Osteocyte (in vitro differentiated cells): ENCODE measurements around the gene KRT5. TPM values are rescaled to one million over a fixed set of nuclear protein-coding genes. Genes with fewer than 3 reads are reported as not detected.

Source experiments
- DNase-seq: peaks from one replicate; pipeline ENCODE4 v3.0.0; 2021; ENCODE audit warnings: mixed read lengths; ENCODE audit not compliant: unreplicated experiment; ENCODE audit errors: extremely low spot score
- H3K27ac Mint-ChIP-seq: one replicate; pipeline ENCODE4 v1.8.0; 2021; ENCODE audit warnings: mild to moderate bottlenecking, mixed read lengths; ENCODE audit not compliant: unreplicated experiment
- H3K27me3 Mint-ChIP-seq: one replicate; pipeline ENCODE4 v1.8.0; 2021; ENCODE audit warnings: mixed read lengths; ENCODE audit not compliant: unreplicated experiment
- H3K36me3 Mint-ChIP-seq: one replicate; pipeline ENCODE4 v1.8.0; 2021; ENCODE audit warnings: mixed read lengths; ENCODE audit not compliant: unreplicated experiment
- H3K4me1 Mint-ChIP-seq: one replicate; pipeline ENCODE4 v1.8.0; 2021; ENCODE audit warnings: mixed read lengths; ENCODE audit not compliant: unreplicated experiment
- H3K4me3 Mint-ChIP-seq: one replicate; pipeline ENCODE4 v1.8.0; 2021; ENCODE audit warnings: mild to moderate bottlenecking, moderate library complexity, mixed read lengths; ENCODE audit not compliant: unreplicated experiment
- H3K9me3 Mint-ChIP-seq: one replicate; pipeline ENCODE4 v1.8.0; 2021; ENCODE audit warnings: mixed read lengths; ENCODE audit not compliant: unreplicated experiment
- total RNA-seq: library from RNA; stranded (reverse); gene quantifications from 2 replicates; pipeline ENCODE4 v1.2.1, GENCODE V29; 2021
- TF ChIP-seq, protein P1 (sequence below): fragments of 200-600 bp; sonication (generic); IDR thresholded peaks from 2 replicates; pipeline ENCODE4 v1.5.0; 2021; ENCODE audit warnings: antibody characterized with exemption, mild to moderate bottlenecking, moderate library complexity

Gene KRT5
- total RNA-seq, 1 donor from 2014 or later: not detected

DNA sequence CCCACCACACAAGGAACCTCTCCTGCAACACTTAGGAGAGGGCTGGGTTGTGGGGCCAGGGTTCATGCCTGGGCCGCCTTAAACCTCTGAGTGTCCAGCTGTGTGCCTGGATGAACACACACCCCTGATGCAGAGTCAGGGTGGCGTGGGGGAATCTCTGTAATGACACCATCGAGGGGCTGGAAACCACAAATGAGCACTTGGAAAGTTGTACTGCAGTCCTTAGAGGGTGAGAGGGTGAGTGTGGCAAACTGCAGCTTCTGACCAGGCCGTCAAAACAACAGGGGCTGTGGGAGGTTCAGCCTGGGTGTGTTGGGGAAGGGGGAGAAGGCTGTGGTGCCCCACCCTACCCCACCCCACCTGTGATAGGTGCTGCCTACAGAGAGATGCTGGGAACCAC, 12.4 kb upstream of the KRT5 start:
- Mint-ChIP-seq H3K4me3 (no peak overlapping the region), H3K36me3 (no peaks in the 10 kb centered on the region), H3K9me3 (no peaks in the 10 kb centered on the region), H3K27ac (no peak overlapping the region), H3K27me3 (peaks cover 33% of the 10 kb centered on the region), H3K4me1 (no peaks in the 10 kb centered on the region)
- TF ChIP-seq, protein P1, sequence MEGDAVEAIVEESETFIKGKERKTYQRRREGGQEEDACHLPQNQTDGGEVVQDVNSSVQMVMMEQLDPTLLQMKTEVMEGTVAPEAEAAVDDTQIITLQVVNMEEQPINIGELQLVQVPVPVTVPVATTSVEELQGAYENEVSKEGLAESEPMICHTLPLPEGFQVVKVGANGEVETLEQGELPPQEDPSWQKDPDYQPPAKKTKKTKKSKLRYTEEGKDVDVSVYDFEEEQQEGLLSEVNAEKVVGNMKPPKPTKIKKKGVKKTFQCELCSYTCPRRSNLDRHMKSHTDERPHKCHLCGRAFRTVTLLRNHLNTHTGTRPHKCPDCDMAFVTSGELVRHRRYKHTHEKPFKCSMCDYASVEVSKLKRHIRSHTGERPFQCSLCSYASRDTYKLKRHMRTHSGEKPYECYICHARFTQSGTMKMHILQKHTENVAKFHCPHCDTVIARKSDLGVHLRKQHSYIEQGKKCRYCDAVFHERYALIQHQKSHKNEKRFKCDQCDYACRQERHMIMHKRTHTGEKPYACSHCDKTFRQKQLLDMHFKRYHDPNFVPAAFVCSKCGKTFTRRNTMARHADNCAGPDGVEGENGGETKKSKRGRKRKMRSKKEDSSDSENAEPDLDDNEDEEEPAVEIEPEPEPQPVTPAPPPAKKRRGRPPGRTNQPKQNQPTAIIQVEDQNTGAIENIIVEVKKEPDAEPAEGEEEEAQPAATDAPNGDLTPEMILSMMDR: no peak
- DNase-seq: no peak

DNA sequence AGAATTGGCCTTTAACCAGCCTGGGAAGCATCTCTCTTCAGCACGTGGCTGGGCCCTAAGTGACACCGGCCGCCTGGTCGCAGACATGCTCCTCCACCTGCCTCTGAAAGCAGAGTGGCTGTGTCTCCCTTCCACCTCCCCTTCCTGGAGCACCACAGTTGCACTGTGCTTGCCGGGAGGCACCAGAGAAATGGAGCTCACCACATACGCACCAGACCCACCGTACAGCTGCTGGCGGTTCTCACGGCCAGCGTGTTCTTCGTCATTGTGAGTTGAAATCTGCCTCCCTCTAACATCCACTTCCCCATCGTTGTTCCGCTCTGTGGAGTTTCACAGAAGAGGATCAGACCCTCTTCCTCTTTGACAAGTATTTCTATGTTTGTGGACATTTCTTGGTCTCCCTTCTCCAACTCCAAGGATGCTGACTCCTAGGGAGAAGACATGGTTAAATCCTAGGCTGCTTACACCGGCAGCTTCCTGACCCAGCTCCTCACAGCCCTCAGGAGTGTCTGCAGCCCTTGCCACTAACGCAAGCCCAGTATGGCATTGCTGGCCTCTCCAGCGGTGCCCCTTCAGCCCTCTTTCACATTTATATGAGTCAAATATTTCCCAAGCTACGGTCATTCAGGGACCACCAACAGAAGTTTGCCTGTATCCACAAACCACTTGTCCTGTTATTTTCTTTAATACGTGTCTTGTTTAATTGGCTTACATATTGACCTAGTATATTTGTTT, 11.5 kb upstream of the KRT5 start:
- DNase-seq: no peak
- H3K27me3 Mint-ChIP-seq: peaks cover 29% of the 10 kb centered on the region
- H3K4me3 Mint-ChIP-seq: no peak overlapping the region
- H3K4me1 Mint-ChIP-seq: no peaks in the 10 kb centered on the region
- H3K36me3 Mint-ChIP-seq: no peaks in the 10 kb centered on the region
- H3K27ac Mint-ChIP-seq: no peak overlapping the region
- H3K9me3 Mint-ChIP-seq: no peaks in the 10 kb centered on the region
- TF ChIP-seq, protein P1: no peak

DNA sequence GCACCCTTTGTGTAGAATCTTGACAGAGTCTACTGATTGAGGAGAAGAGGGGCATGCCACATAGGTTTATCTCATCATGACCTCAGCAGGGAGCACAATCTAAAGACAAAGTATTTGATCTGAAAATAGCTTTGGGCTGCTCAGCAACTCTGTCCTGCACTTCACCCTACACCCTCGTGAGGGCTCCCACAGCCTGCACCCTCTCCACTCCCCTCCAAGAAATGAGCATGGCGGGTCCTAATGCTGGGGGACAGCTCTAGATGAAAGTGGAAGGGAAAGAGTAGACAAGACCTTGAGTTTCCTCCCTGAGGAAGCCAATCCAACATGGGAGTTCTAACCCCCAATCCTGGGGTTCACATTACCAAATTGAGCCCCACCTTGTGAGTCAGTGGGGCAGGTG, 10.7 kb upstream of the KRT5 start:
- H3K27ac Mint-ChIP-seq: no peak overlapping the region
- TF ChIP-seq, protein P1: no peak
- peaks cover 29% of the 10 kb centered on the region for H3K27me3 Mint-ChIP-seq
- DNase-seq: no peak
- H3K9me3 Mint-ChIP-seq: no peaks in the 10 kb centered on the region
- H3K4me3 Mint-ChIP-seq: no peak overlapping the region
- no peaks in the 10 kb centered on the region for H3K4me1 Mint-ChIP-seq
- H3K36me3 Mint-ChIP-seq: no peaks in the 10 kb centered on the region

DNA sequence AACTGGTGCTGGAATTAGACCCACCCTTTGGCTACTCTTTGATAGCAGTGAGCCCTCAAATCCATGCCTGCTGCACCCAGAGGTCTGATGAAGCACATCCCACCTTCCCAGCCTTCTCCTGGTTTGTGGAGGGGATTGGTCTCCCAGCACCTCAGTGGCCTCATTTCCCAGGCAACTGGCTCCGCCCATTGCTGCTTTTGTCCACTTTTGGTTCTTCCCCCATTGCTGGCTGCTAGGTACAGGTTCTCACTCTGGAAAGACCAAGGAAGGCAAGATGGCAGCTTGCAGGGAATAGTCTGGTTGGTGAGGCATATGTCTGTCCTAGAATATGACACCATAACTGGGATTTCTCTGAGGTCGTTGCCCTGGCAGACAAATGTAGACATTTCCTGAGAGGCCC, 10.2 kb upstream of the KRT5 start:
- TF ChIP-seq, protein P1: no peak

DNA sequence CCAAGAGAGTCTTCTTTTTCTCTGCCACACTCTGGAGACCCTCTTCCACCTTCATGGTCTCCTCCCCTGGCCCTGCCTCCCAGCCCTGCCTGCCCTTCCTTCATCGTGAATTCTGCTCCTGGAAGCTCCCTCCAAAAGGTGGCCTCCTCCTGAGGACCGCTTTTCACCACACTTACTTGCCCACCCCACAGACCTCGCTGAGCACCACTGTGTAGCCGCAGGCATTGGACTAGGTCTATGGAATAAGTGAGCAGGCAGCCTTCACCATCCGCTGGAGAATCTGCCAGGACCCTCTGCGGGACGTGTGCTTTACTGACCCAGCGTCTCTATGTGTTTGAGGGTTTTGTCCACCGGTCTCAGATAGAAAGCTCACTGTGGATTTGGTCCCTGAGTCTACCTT, 9.7 kb upstream of the KRT5 start:
- Mint-ChIP-seq H3K4me1 (no peaks in the 10 kb centered on the region), H3K4me3 (no peak overlapping the region), H3K27me3 (peaks cover 32% of the 10 kb centered on the region), H3K9me3 (no peaks in the 10 kb centered on the region), H3K27ac (no peak overlapping the region), H3K36me3 (no peaks in the 10 kb centered on the region)
- TF ChIP-seq, protein P1: no peak
- no peak for DNase-seq

More for the DNA sequence above, 10.2 kb upstream of the KRT5 start:
- Mint-ChIP-seq H3K4me1 (no peaks in the 10 kb centered on the region), H3K36me3 (no peaks in the 10 kb centered on the region), H3K27me3 (peaks cover 32% of the 10 kb centered on the region), H3K4me3 (no peak overlapping the region), H3K27ac (no peak overlapping the region), H3K9me3 (no peaks in the 10 kb centered on the region)
- DNase-seq: no peak
